ENCODE measurements around the gene CEBPZOS.

GRCh38 chr2:37191747-37192146 lies 4.5 kb upstream of the CEBPZOS start:
- no peak for TF ChIP-seq PATZ1 (CRISPR knock-in tag; IDR thresholded peaks at IDR 0.05; ENCODE audit: borderline replicate concordance)
- no peak for TF ChIP-seq ARNTL (CRISPR knock-in tag; IDR thresholded peaks at IDR 0.05; ENCODE audit: borderline replicate concordance, low read depth)
- no peak for TF ChIP-seq ZFP30 (CRISPR knock-in tag; IDR thresholded peaks at IDR 0.05)
- TF ChIP-seq POU6F1 (CRISPR knock-in tag; IDR thresholded peaks at IDR 0.05; ENCODE audit: borderline replicate concordance, low read depth) = no peak
- no peak for TF ChIP-seq ESRRG (CRISPR knock-in tag; IDR thresholded peaks at IDR 0.05)
- no peak for TF ChIP-seq RARB (CRISPR knock-in tag; IDR thresholded peaks at IDR 0.05)
- TF ChIP-seq ZNF565 (CRISPR knock-in tag; conservative IDR thresholded peaks at IDR 0.05; ENCODE audit: low read depth) = no peak
- no peak for TF ChIP-seq TCF4 (CRISPR knock-in tag; IDR thresholded peaks at IDR 0.05; ENCODE audit: borderline replicate concordance)
- no peak for TF ChIP-seq ZNF70 (CRISPR knock-in tag; IDR thresholded peaks at IDR 0.05)
- no peak for TF ChIP-seq CSRNP3 (CRISPR knock-in tag; IDR thresholded peaks at IDR 0.05)
- no peak for TF ChIP-seq ZC3H10 (CRISPR knock-in tag; IDR thresholded peaks at IDR 0.05)

Data from SK-N-SH treated with all-trans-retinoic acid at 6 μM for 48 hours (cell line).